Thoracic aorta (tissue), 2 donors: ENCODE data around the gene CACTIN. TPM values are rescaled to one million over a fixed set of nuclear protein-coding genes. Genes with fewer than 3 reads are reported as not detected.

Experiments
- ATAC-seq: fragments of 150-250 bp; one replicate; pipeline ENCODE4 v1.8.0; 2017; ENCODE audit warnings: low read depth; ENCODE audit not compliant: insufficient number of reproducible peaks, low FRiP score
- DNase-seq: peaks from one replicate; pipeline ENCODE4 v3.0.0-alpha.2; 2020; ENCODE audit warnings: low spot score
- H3K27ac ChIP-seq, 2 donors: fragments of 200-600 bp; sonication (generic); 1 replicate in 1 of 2; 2 replicates in 1 of 2; pipeline ENCODE4 v1.5.1; 2016; ENCODE audit warnings: mild to moderate bottlenecking in 2 of 2, moderate library complexity in 2 of 2
- H3K27me3 ChIP-seq: fragments of 200-600 bp; sonication (generic); replicated peaks from 2 replicates; pipeline ENCODE4 v1.6.0; 2016; ENCODE audit warnings: mild to moderate bottlenecking; ENCODE audit not compliant: insufficient read depth
- H3K36me3 ChIP-seq: fragments of 200-600 bp; sonication (generic); one replicate; pipeline ENCODE4 v1.5.1; 2016
- H3K4me1 ChIP-seq, 2 donors: fragments of 200-600 bp; sonication (generic); 1 replicate in 1 of 2; 2 replicates in 1 of 2; pipeline versions ENCODE4 v1.5.1 to v1.6.0; 2016; ENCODE audit warnings: low read depth in 2 of 2, mild to moderate bottlenecking in 1 of 2; ENCODE audit not compliant: control insufficient read depth in 1 of 2
- H3K4me3 ChIP-seq: fragments of 200-600 bp; sonication (generic); 2 replicates; pipeline ENCODE4 v1.5.1; 2016; ENCODE audit warnings: mild to moderate bottlenecking
- H3K9me3 ChIP-seq: fragments of 200-600 bp; sonication (generic); 2 replicates; pipeline ENCODE4 v1.5.1; 2016
- CTCF ChIP-seq: fragments of 200-600 bp; sonication (generic); IDR thresholded peaks from one replicate; pipeline ENCODE4 v1.5.1; 2019; ENCODE audit warnings: antibody characterized with exemption
- total RNA-seq, 2 donors: library from RNA; depleted of rRNA; stranded (reverse); fragments of >200 nt; gene quantifications; one replicate each; pipeline versions ENCODE4 v1.1.0 to v1.2.3, GENCODE V29; 2016

The CACTIN gene
- total RNA-seq, 2 donors from 2014 or later, result 33.4 to 38.0 TPM

DNA sequence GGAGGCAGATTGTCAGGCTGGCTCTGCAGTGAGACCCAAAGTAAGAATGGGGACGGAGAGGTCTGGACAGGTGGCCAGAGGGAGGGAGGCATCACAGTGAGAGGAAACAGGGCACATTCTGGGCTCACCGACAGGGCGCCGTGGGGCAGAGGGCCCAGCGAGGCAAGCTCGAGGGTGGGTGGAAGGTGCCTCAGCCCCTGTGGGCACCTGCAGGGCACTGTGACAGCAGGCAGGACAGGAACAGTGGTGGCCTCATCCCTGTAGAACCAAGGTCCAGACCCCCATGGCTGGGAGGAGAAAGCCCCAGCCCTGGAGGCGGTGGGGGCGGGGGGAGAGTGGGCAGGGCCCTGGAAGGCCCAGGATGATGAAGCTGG, 46.0 kb upstream of the CACTIN start:
- Histone ChIP-seq H3K9me3 (no peaks in the 10 kb centered on the region), H3K4me1 (peaks cover 29 to 55% of the 10 kb centered on the region in 2 donors), H3K36me3 (no peaks in the 10 kb centered on the region), H3K27me3 (no peaks in the 10 kb centered on the region), H3K4me3 (no peak overlapping the region), H3K27ac (peak overlapping the region; percentile 100)
- no peak for ATAC-seq
- no peak for DNase-seq
- no peak for TF ChIP-seq CTCF

DNA sequence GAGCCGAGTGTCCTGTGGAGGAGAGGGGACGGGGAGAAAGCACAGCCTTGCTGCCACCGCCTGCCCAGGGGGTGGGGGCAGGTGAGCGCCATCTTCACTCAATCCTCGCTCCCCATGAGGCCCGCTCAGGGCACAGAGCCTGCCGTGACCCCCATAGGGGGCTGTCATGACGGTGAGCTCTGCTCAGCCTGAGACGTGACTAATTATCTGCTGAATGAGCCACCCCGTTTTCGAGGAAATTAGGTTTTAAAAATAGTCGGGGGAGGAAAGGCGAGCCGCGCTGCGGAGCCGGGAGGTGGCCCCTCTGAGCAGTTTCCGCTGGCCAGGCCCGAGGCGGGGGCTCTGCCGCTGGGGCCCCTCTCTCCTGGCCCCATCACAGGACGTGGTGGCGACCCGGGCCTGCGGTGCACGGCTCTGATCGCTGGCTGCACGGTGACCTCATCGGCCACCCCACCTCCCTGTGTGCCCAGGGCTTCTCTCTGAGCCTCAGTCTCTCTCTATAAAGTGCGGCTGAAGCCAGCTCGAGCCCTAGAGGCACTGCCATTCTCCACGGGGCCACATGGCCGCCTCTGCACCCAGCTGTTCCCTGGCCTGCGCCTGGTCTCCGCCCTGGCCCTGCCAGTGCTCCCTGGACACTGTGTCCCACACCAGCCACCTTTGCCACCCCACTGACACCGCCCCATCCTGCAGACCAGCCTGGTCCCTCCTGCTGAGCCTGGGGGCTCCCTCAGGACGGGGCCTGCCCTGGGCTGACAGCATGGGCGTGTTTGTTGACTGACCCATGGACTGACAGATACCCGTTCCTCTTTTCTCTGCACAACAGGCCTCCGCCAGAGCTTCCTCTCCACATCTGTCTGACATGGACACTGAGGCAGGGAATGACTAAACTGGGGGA, 45.3 kb upstream of the CACTIN start:
- H3K4me1 ChIP-seq, result peaks cover 29 to 60% of the 10 kb centered on the region in 2 donors
- H3K4me3 ChIP-seq, result peak overlapping the region; percentile 68
- ATAC-seq, result no peak
- H3K27ac ChIP-seq, result peak overlapping the region; percentile 100
- TF ChIP-seq CTCF, result no peak
- no peaks in the 10 kb centered on the region for H3K27me3 ChIP-seq
- no peaks in the 10 kb centered on the region for H3K9me3 ChIP-seq
- no peak for DNase-seq
- no peaks in the 10 kb centered on the region for H3K36me3 ChIP-seq

DNA sequence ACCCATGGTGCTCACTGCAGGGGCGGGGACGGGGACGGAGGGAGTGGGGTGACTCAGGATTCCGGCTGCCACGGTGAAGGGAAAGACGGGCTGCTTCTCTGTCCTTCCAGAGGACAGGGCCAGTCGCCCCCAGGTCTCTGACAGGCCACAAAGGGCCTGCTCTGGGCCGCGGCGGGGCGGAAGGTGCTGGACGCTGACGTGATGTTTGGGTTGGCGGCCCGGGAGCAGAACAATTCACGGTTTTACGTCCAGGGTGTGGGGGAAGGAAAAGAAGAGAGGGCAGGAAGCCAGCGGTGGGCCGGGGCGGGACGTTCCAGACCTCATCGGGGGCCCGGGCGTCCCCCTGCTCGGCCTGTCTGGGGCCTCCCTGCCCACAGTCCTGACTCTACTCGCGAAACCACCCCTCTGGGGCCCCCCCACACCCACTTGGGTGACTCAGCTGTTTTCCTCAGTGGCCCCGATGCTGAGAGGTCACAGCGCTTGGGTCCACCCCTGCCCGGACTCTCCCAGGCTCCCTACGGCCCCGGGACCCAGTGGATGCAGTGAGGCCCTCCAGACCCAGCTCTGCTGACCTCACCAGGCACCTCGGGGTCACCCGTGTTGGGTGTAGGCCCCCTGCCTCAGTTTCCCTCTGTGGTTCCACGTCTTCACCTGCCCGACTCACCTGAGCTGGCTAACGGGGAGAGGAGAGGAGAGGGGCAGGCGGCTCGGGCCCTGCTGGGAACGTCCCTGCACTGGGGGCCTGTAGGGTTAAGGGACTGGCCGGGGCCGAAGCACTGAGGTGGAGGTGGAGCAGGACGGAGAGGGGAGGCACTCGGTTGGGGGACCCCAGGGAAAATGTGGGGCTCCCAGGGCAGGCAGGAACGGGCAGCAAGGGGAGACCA, 44.4 kb upstream of the CACTIN start:
- TF ChIP-seq CTCF, result no peak
- H3K4me3 ChIP-seq, result peak overlapping the region; percentile 68

DNA sequence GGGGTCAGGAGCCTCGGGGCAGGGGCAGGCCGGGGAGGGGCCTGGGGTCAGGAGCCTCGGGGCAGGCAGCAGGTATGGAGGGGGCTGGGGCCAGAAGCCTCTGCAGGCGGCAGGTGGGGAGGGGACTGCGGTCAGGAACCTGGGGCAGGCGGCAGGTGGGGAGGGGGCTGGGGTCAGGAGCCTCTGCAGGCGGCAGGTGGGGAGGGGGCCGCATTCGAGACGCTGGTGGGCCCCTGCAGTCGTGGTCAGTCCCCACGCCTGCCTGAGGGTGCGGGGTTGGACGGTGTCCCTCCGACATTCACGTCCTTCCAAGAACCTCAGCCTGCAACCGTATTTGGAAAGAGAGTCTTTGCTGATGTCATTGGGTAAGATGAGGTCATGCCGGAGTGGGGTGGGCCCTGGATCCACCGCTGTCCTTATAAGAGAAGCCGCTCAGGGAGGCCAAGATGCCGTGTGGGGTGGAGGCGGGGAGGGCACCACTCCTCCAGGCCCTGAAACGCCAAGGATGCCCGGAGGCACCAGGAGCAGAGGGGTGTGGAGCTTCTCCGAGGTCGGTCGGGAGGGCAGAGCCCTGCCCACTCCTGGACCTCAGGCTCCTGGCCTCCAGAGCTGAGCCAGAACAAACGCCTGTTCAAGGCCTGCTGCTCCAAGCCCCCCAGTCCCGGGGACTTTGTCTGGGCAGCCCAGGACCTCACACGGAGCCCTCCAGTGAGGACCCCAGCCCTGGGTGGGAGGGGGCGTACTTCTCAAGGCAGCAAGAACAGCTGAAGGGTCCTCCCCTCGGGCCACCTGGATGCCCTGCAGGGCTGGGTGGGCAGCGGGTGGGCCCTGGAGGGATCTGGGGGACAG, 43.6 kb upstream of the CACTIN start:
- DNase-seq, result peak; percentile 76
- TF ChIP-seq CTCF, result no peak
- Histone ChIP-seq H3K9me3 (no peaks in the 10 kb centered on the region), H3K36me3 (peaks cover 2% of the 10 kb centered on the region), H3K27me3 (no peaks in the 10 kb centered on the region), H3K27ac (peak overlapping the region; percentile 100), H3K4me3 (peak overlapping the region; percentile 68), H3K4me1 (peaks cover 32 to 63% of the 10 kb centered on the region in 2 donors)
- peak; percentile 72 for ATAC-seq

More for the DNA sequence above, 44.4 kb upstream of the CACTIN start:
- peaks cover 30 to 64% of the 10 kb centered on the region in 2 donors for H3K4me1 ChIP-seq
- peak; percentile 67 for ATAC-seq
- no peaks in the 10 kb centered on the region for H3K9me3 ChIP-seq
- H3K36me3 ChIP-seq, result no peaks in the 10 kb centered on the region
- no peaks in the 10 kb centered on the region for H3K27me3 ChIP-seq
- H3K27ac ChIP-seq, result peak overlapping the region; percentile 100
- DNase-seq, result peak; percentile 74
